A549 (cell line): ENCODE data around the gene ZNF43.

Experiments
- POLR2A ChIP-seq: IDR thresholded peaks from 2 replicates; pipeline ENCODE4 v1.6.1; 2012; ENCODE audit warnings: mild to moderate bottlenecking, low read length
- SREBF2 ChIP-seq: fragments of 450-650 bp; IDR thresholded peaks from 2 replicates; pipeline ENCODE4 v1.6.1; 2014; ENCODE audit warnings: mild to moderate bottlenecking, moderate library complexity
- TF ChIP-seq, protein P1 (sequence below): fragments of 200-600 bp; sonication (generic); IDR thresholded peaks from 2 replicates; pipeline ENCODE4 v1.6.1; 2016; ENCODE audit warnings: antibody characterized with exemption, mild to moderate bottlenecking, moderate library complexity
- TF ChIP-seq, protein P2 (sequence below): IDR thresholded peaks from 2 replicates; pipeline ENCODE4 v1.6.1; 2012
- TF ChIP-seq, protein P3 (sequence below): fragments of >200 bp; sonication (Bioruptor Twin); formaldehyde crosslinking; IDR thresholded peaks from 3 replicates; pipeline ENCODE4 v1.5.1; 2016

DNA sequence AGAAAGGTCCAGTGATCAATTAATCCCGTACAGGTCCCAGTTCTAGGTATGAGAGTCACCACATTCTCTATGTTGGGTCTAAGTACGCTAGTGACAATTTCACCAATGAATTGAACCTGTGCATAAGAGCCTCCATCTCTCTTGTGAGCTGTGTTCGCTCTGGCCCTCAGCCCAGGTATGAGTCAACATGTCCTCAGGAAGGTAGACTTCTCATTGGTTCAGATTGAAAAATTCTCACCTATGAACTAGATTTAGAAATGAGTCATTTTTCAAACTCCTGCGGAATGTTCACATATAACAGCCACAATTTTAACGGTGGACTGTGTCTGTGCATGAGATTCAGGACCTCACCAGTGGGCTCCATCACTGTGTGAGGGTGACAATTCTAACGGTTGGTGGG, 12.7 kb upstream of the ZNF43 start:
- TF ChIP-seq, protein P1, sequence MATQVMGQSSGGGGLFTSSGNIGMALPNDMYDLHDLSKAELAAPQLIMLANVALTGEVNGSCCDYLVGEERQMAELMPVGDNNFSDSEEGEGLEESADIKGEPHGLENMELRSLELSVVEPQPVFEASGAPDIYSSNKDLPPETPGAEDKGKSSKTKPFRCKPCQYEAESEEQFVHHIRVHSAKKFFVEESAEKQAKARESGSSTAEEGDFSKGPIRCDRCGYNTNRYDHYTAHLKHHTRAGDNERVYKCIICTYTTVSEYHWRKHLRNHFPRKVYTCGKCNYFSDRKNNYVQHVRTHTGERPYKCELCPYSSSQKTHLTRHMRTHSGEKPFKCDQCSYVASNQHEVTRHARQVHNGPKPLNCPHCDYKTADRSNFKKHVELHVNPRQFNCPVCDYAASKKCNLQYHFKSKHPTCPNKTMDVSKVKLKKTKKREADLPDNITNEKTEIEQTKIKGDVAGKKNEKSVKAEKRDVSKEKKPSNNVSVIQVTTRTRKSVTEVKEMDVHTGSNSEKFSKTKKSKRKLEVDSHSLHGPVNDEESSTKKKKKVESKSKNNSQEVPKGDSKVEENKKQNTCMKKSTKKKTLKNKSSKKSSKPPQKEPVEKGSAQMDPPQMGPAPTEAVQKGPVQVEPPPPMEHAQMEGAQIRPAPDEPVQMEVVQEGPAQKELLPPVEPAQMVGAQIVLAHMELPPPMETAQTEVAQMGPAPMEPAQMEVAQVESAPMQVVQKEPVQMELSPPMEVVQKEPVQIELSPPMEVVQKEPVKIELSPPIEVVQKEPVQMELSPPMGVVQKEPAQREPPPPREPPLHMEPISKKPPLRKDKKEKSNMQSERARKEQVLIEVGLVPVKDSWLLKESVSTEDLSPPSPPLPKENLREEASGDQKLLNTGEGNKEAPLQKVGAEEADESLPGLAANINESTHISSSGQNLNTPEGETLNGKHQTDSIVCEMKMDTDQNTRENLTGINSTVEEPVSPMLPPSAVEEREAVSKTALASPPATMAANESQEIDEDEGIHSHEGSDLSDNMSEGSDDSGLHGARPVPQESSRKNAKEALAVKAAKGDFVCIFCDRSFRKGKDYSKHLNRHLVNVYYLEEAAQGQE = no peak
- TF ChIP-seq, protein P2, sequence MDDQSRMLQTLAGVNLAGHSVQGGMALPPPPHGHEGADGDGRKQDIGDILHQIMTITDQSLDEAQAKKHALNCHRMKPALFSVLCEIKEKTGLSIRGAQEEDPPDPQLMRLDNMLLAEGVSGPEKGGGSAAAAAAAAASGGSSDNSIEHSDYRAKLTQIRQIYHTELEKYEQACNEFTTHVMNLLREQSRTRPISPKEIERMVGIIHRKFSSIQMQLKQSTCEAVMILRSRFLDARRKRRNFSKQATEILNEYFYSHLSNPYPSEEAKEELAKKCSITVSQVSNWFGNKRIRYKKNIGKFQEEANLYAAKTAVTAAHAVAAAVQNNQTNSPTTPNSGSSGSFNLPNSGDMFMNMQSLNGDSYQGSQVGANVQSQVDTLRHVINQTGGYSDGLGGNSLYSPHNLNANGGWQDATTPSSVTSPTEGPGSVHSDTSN = no peak
- TF ChIP-seq SREBF2 = no peak
- TF ChIP-seq, protein P3, sequence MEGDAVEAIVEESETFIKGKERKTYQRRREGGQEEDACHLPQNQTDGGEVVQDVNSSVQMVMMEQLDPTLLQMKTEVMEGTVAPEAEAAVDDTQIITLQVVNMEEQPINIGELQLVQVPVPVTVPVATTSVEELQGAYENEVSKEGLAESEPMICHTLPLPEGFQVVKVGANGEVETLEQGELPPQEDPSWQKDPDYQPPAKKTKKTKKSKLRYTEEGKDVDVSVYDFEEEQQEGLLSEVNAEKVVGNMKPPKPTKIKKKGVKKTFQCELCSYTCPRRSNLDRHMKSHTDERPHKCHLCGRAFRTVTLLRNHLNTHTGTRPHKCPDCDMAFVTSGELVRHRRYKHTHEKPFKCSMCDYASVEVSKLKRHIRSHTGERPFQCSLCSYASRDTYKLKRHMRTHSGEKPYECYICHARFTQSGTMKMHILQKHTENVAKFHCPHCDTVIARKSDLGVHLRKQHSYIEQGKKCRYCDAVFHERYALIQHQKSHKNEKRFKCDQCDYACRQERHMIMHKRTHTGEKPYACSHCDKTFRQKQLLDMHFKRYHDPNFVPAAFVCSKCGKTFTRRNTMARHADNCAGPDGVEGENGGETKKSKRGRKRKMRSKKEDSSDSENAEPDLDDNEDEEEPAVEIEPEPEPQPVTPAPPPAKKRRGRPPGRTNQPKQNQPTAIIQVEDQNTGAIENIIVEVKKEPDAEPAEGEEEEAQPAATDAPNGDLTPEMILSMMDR = no peak
- no peak for TF ChIP-seq POLR2A
